ENCODE results near the gene SERPINA4.

Gene SERPINA4

DNA sequence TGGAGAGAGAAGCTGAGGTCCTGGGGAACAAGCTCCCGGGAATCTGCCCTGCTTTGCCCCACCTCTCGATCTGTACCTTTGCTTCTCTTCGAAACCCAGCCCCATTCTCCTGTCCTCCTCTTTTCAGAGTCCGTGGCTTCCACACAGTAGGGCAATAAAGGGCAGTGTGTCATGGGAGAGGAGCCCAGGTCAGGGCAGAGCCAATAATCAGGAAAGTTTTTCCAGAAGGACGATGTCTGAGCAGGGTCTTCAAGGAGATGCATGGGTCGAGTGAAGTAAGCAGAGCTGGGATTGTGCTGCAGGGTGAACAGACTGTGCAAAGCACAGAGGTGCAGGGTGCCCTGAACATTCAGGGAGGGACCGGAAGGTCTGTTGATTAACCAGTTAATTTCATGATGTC lies 22.1 kb upstream of the SERPINA4 start:
- Histone ChIP-seq H4K20me1 (ENCODE audit: low read depth, low read length) (no peaks in the 10 kb centered on the region), H3K4me2 (ENCODE audit: low read depth, low read length, poor library complexity, severe bottlenecking) (no peak overlapping the region), H3K4me3 (ENCODE audit: insufficient read depth, low read length, poor library complexity, severe bottlenecking) (no peak overlapping the region), H3K27me3 (ENCODE audit: low read length) (no peaks in the 10 kb centered on the region), H3K36me3 (ENCODE audit: low read length) (no peaks in the 10 kb centered on the region), H3F3A (ENCODE audit: insufficient read depth) (no peaks in the 10 kb centered on the region), H3K9ac (ENCODE audit: low read length) (no peak overlapping the region), H3K27ac (ENCODE audit: low read depth, low read length) (no peak overlapping the region), H2AFZ (ENCODE audit: low read depth, low read length, severe bottlenecking) (no peak overlapping the region), H3K9me2 (replicated peaks; ENCODE audit: insufficient read depth, low read length) (no peaks in the 10 kb centered on the region), H3K9me3 (ENCODE audit: insufficient read depth, low read length) (no peaks in the 10 kb centered on the region), H3K79me2 (ENCODE audit: insufficient read depth, low read length) (no peaks in the 10 kb centered on the region)
- no peak for TF ChIP-seq EZH2phosphoT487 (conservative IDR thresholded peaks at IDR 0.05; ENCODE audit: low read length)
- TF ChIP-seq, protein P1, sequence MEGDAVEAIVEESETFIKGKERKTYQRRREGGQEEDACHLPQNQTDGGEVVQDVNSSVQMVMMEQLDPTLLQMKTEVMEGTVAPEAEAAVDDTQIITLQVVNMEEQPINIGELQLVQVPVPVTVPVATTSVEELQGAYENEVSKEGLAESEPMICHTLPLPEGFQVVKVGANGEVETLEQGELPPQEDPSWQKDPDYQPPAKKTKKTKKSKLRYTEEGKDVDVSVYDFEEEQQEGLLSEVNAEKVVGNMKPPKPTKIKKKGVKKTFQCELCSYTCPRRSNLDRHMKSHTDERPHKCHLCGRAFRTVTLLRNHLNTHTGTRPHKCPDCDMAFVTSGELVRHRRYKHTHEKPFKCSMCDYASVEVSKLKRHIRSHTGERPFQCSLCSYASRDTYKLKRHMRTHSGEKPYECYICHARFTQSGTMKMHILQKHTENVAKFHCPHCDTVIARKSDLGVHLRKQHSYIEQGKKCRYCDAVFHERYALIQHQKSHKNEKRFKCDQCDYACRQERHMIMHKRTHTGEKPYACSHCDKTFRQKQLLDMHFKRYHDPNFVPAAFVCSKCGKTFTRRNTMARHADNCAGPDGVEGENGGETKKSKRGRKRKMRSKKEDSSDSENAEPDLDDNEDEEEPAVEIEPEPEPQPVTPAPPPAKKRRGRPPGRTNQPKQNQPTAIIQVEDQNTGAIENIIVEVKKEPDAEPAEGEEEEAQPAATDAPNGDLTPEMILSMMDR (IDR thresholded peaks at IDR 0.05; ENCODE audit: insufficient read depth, low read length, poor library complexity, severe bottlenecking) = no peak

DNA sequence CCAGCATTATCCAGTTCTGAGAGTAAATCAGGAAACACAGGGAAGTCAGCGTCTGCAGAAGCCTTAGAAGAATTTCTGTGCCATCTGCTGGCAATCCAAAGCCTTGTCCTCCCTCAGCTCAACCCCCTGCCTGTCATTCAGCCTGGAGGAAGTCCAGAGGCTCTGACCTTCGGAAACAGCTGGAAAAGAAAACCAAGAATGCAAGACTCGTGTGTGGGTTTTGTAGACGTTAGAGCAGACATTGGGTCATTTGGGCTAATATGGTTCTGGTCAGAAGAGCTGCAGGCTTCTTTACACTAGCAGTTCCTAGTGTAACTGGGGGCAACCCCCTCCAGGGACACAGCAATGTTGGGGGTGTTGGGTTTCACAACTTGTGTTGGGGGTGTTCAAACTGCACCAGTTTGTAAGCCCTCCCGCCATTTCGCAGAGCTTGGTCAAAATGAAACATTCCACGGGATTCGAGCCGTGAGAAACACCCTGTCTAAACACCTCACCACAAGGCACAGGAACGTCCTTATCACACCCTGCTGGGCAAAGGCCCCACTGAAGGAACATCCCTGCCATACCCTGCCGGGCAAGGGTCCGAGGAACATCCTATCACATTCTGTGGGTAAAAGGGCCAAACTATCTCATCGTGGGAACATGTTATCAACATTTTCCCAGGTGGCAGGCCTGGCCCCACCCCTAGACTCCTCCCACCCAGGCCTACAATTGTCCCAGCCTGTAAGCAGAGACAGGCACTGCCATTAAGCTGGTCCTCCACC lies 21.0 kb upstream of the SERPINA4 start:
- no peaks in the 10 kb centered on the region for H3K36me3 ChIP-seq (ENCODE audit: low read length)
- no peaks in the 10 kb centered on the region for H3K79me2 ChIP-seq (ENCODE audit: insufficient read depth, low read length)
- H3K9me3 ChIP-seq (ENCODE audit: insufficient read depth, low read length) = no peaks in the 10 kb centered on the region
- no peak overlapping the region for H3K9ac ChIP-seq (ENCODE audit: low read length)
- no peaks in the 10 kb centered on the region for H3K27me3 ChIP-seq (ENCODE audit: low read length)
- no peaks in the 10 kb centered on the region for H4K20me1 ChIP-seq (ENCODE audit: low read depth, low read length)
- no peak overlapping the region for H3K4me2 ChIP-seq (ENCODE audit: low read depth, low read length, poor library complexity, severe bottlenecking)
- H3K9me2 ChIP-seq (replicated peaks; ENCODE audit: insufficient read depth, low read length) = no peaks in the 10 kb centered on the region
- H2AFZ ChIP-seq (ENCODE audit: low read depth, low read length, severe bottlenecking) = no peak overlapping the region
- H3K4me3 ChIP-seq (ENCODE audit: insufficient read depth, low read length, poor library complexity, severe bottlenecking) = no peak overlapping the region
- TF ChIP-seq, protein P1 (IDR thresholded peaks at IDR 0.05; ENCODE audit: insufficient read depth, low read length, poor library complexity, severe bottlenecking) = no peak
- no peak for TF ChIP-seq EZH2phosphoT487 (conservative IDR thresholded peaks at IDR 0.05; ENCODE audit: low read length)
- no peaks in the 10 kb centered on the region for H3F3A ChIP-seq (ENCODE audit: insufficient read depth)
- H3K27ac ChIP-seq (ENCODE audit: low read depth, low read length) = no peak overlapping the region

DNA sequence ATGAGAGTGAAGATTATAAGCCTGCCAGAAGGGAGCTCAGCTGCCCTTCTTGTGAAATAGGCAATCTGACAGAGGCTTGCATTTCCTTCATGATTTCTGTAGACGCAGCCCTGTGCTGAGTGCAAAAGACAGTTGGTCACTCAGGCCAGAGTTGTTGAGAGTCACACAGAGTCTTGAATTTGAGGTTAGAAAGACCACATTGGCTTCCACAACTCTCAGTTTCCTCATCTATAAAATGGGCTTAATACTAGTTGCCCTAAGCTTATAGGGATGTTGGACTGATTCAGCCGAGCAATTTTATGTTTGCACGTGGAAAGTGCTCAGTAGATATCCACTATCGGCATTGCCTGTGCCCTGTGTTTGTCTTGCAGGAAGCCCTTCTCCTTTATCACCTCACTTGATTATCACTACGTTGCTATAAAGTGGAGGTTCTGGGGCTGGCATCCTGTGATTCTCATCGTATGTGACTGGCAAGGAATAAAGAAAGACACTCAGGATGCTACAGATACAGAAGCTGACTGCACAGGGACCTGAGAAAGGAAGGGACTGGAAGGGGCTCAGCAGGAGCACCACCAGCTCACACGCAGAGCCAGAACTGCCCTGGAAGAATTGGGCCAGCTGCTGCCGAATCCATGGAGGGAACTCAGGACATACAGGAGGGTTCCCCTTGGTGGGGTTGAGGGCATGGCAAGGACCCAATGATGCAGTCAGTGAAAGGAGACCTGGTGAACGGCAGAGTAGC lies 19.8 kb upstream of the SERPINA4 start:
- Histone ChIP-seq H3K4me2 (ENCODE audit: low read depth, low read length, poor library complexity, severe bottlenecking) (no peak overlapping the region), H3K9me3 (ENCODE audit: insufficient read depth, low read length) (no peaks in the 10 kb centered on the region), H4K20me1 (ENCODE audit: low read depth, low read length) (no peaks in the 10 kb centered on the region), H3F3A (ENCODE audit: insufficient read depth) (no peaks in the 10 kb centered on the region), H3K79me2 (ENCODE audit: insufficient read depth, low read length) (no peaks in the 10 kb centered on the region), H3K4me3 (ENCODE audit: insufficient read depth, low read length, poor library complexity, severe bottlenecking) (no peak overlapping the region), H3K36me3 (ENCODE audit: low read length) (no peaks in the 10 kb centered on the region), H3K9me2 (replicated peaks; ENCODE audit: insufficient read depth, low read length) (no peaks in the 10 kb centered on the region), H3K27me3 (ENCODE audit: low read length) (no peaks in the 10 kb centered on the region), H3K27ac (ENCODE audit: low read depth, low read length) (no peak overlapping the region), H3K9ac (ENCODE audit: low read length) (no peak overlapping the region), H2AFZ (ENCODE audit: low read depth, low read length, severe bottlenecking) (no peak overlapping the region)
- TF ChIP-seq, protein P1 (IDR thresholded peaks at IDR 0.05; ENCODE audit: insufficient read depth, low read length, poor library complexity, severe bottlenecking) = no peak
- no peak for TF ChIP-seq EZH2phosphoT487 (conservative IDR thresholded peaks at IDR 0.05; ENCODE audit: low read length)

Data from SU-DHL-6 (cell line).